Duodenal mucosa (tissue), 2 donors: ENCODE results near the gene C2orf80.
"Not testable (repeated sequence)": the region's sequence is repeated elsewhere in the genome, so short reads cannot be mapped to it uniquely, and the experiment has no call there.

Experiments used
- H3K27ac ChIP-seq: one replicate; pipeline ENCODE4 v1.7.0; 2013; ENCODE audit warnings: low read depth, low read length
- H3K27me3 ChIP-seq, 2 donors: one replicate each; pipeline ENCODE4 v1.7.0; 2013; ENCODE audit warnings: low read length in 2 of 2, control low read depth in 1 of 2; ENCODE audit not compliant: insufficient read depth in 2 of 2, control insufficient read depth in 1 of 2
- H3K36me3 ChIP-seq, 2 donors: one replicate each; pipeline ENCODE4 v1.7.0; 2013; ENCODE audit warnings: low read length in 2 of 2, control low read depth in 1 of 2; ENCODE audit not compliant: insufficient read depth in 2 of 2, control insufficient read depth in 1 of 2
- H3K4me1 ChIP-seq, 2 donors: one replicate each; pipeline ENCODE4 v1.7.0; 2013; ENCODE audit warnings: low read length in 2 of 2, control low read depth in 1 of 2; ENCODE audit not compliant: insufficient read depth in 2 of 2, control insufficient read depth in 1 of 2
- H3K4me3 ChIP-seq, 2 donors: one replicate each; pipeline ENCODE4 v1.7.0; 2013; ENCODE audit warnings: low read length in 2 of 2, low read depth in 1 of 2
- H3K9ac ChIP-seq, 2 donors: one replicate each; pipeline ENCODE4 v1.7.0; 2013; ENCODE audit warnings: low read length in 2 of 2, low read depth in 1 of 2
- H3K9me3 ChIP-seq, 2 donors: one replicate each; pipeline ENCODE4 v1.7.0; 2013; ENCODE audit warnings: low read length in 2 of 2, control low read depth in 1 of 2; ENCODE audit not compliant: control insufficient read depth in 1 of 2

The C2orf80 gene

DNA sequence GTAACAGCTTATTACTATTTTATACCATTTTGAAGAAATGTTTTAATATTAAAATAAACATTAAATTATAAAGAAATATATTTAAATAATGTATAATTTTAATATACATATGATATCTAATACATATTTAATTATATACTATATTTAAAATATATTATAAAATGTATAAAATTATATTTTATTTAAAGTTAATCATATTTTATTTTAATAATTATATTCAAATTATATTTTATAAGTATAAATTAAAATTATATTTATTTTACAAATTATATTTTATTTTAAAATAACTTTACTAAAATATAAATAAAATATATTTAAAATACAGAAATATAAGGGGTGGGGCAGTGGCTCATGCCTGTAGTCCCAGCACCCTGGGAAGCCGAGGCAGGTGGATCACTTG is 67.6 kb downstream of the C2orf80 start:
- no peaks in the 10 kb centered on the region for H3K27me3 ChIP-seq
- no peak overlapping the region for H3K4me3 ChIP-seq
- peaks cover under 1 to 11% of the 10 kb centered on the region in 2 donors for H3K4me1 ChIP-seq
- H3K27ac ChIP-seq: no peak overlapping the region
- no peak overlapping the region for H3K9ac ChIP-seq
- H3K9me3 ChIP-seq: no peaks in the 10 kb centered on the region
- no peaks in the 10 kb centered on the region for H3K36me3 ChIP-seq

DNA sequence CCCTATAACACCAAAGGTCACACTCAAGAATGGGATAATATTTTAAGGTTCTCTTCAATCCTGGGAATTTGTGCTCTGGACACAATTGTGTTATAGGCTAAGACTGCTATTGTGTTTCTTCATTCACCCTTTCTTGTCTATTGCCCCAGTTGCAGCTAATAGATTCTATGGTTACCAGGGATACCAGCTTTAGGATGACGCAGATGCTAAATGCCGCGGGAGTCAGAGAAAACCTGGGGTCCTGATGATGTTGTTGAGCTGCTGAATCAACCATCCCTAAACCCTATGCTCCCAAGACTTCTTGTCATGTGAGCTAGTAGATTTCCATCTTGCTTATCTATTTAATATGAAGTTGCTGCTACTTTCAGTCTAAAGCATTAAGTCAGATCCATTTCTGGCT is 70.9 kb downstream of the C2orf80 start:
- Histone ChIP-seq H3K36me3 (no peaks in the 10 kb centered on the region), H3K4me3 (no peak overlapping the region), H3K4me1 (peaks cover 3 to 5% of the 10 kb centered on the region in 2 donors), H3K27ac (no peak overlapping the region), H3K9ac (no peak overlapping the region), H3K9me3 (no peaks in the 10 kb centered on the region), H3K27me3 (no peaks in the 10 kb centered on the region)

DNA sequence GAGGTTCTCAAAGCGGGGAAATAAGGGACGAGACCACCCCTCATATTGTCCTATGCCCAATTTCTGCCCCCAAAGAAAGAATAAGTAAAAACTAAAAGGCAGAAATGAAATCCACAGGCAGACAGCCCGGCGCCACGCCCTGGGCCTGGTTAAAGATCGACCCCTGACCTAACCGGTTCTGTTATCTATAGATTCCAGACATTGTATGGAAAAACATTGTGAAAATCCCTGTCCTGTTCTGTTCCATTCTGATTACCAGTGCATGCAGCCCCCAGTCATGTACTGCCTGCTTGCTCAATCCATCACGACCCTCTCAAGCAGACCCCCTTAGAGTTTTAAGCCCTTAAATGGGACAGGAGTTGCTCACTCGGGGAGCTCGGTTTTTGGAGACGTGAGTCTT is 72.4 kb downstream of the C2orf80 start:
- not testable (repeated sequence) for H3K4me1 ChIP-seq, H3K27me3 ChIP-seq, H3K4me3 ChIP-seq, H3K9me3 ChIP-seq, H3K9ac ChIP-seq, H3K27ac ChIP-seq, H3K36me3 ChIP-seq
